WTC11 (cell line): ENCODE data around the gene EFNA5. TPM values are rescaled to one million over a fixed set of nuclear protein-coding genes. Genes with fewer than 3 reads are reported as not detected.

Experiments
- ATAC-seq: fragments of 200-7000 bp; cut with Tn5 transposase; 2 replicates; pipeline ENCODE4 v1.10.0; 2021; ENCODE audit warnings: mild to moderate bottlenecking, moderate library complexity
- CTCF ChIA-PET: fragments of 300-600 bp; sonication (Branson Sonifier 250); formaldehyde crosslinking; loops from one replicate; lab custom pipeline; 2021; ENCODE audit warnings: antibody characterized with exemption; lab: Charles Lee
- POLR2A ChIA-PET: fragments of 350-600 bp; sonication (Branson Sonifier 250); formaldehyde crosslinking; loops from one replicate; lab custom pipeline; 2021; ENCODE audit warnings: antibody characterized with exemption; lab: Charles Lee
- DNase-seq: peaks from one replicate; pipeline ENCODE4 v3.0.0; 2021; ENCODE audit warnings: low spot score
- H3K27ac Mint-ChIP-seq: 2 replicates; pipeline ENCODE4 v1.8.0; 2021; ENCODE audit warnings: mixed read lengths
- H3K27me3 Mint-ChIP-seq: 2 replicates; pipeline ENCODE4 v1.8.0; 2021; ENCODE audit warnings: low read depth, mild to moderate bottlenecking, moderate library complexity, mixed read lengths
- H3K36me3 Mint-ChIP-seq: 2 replicates; pipeline ENCODE4 v1.8.0; 2021; ENCODE audit warnings: mixed read lengths
- H3K4me1 Mint-ChIP-seq: 2 replicates; pipeline ENCODE4 v1.8.0; 2022; ENCODE audit warnings: mixed read lengths
- H3K4me3 Mint-ChIP-seq: 2 replicates; pipeline ENCODE4 v1.8.0; 2021; ENCODE audit warnings: mild to moderate bottlenecking, moderate library complexity, mixed read lengths
- H3K9me3 Mint-ChIP-seq: 2 replicates; pipeline ENCODE4 v1.8.0; 2021; ENCODE audit warnings: mixed read lengths
- CTCF ChIP-seq: fragments of 200-600 bp; IDR thresholded peaks from 2 replicates; pipeline ENCODE4 v1.8.0; 2022; ENCODE audit warnings: antibody characterized with exemption
- HMGXB4 ChIP-seq: sonication (generic); formaldehyde crosslinking; IDR thresholded peaks from 2 replicates; pipeline ENCODE4 v1.8.1; 2023; ENCODE audit warnings: mild to moderate bottlenecking, moderate library complexity, missing genetic modification reagents
- JUN ChIP-seq: sonication (generic); formaldehyde crosslinking; IDR thresholded peaks from 2 replicates; pipeline ENCODE4 v1.8.0; 2023; ENCODE audit warnings: mild to moderate bottlenecking, missing genetic modification reagents
- NFATC4 ChIP-seq: fragments of 250-450 bp; sonication (Bioruptor Pico); IDR thresholded peaks from 2 replicates; pipeline ENCODE4 v1.9.0; 2021; ENCODE audit warnings: mild to moderate bottlenecking
- TCF7 ChIP-seq: sonication (generic); formaldehyde crosslinking; IDR thresholded peaks from 2 replicates; pipeline ENCODE4 v1.8.0; 2022; ENCODE audit warnings: mild to moderate bottlenecking, low read depth, missing genetic modification reagents, moderate library complexity
- TP53 ChIP-seq: sonication (generic); formaldehyde crosslinking; IDR thresholded peaks from 2 replicates; pipeline ENCODE4 v1.8.1; 2023; ENCODE audit warnings: mild to moderate bottlenecking, missing genetic modification reagents
- ZNF512 ChIP-seq: sonication (generic); formaldehyde crosslinking; IDR thresholded peaks from 2 replicates; pipeline ENCODE4 v1.8.1; 2022; ENCODE audit warnings: missing genetic modification reagents, borderline replicate concordance
- total RNA-seq: library from RNA; stranded (reverse); gene quantifications from 3 replicates; pipeline ENCODE4 v1.2.3, GENCODE V29; 2021
- TF ChIP-seq, protein P1 (sequence below): sonication (generic); formaldehyde crosslinking; IDR thresholded peaks from 2 replicates; pipeline ENCODE4 v1.8.1; 2023; ENCODE audit warnings: mild to moderate bottlenecking, missing genetic modification reagents
- TF ChIP-seq, protein P2 (sequence below): sonication (generic); formaldehyde crosslinking; IDR thresholded peaks from 2 replicates; pipeline ENCODE4 v1.8.0; 2022; ENCODE audit warnings: missing genetic modification reagents

The EFNA5 gene
- total RNA-seq, 1 experiment from 2014 or later, result 17.4 TPM

- TF ChIP-seq, protein P1, sequence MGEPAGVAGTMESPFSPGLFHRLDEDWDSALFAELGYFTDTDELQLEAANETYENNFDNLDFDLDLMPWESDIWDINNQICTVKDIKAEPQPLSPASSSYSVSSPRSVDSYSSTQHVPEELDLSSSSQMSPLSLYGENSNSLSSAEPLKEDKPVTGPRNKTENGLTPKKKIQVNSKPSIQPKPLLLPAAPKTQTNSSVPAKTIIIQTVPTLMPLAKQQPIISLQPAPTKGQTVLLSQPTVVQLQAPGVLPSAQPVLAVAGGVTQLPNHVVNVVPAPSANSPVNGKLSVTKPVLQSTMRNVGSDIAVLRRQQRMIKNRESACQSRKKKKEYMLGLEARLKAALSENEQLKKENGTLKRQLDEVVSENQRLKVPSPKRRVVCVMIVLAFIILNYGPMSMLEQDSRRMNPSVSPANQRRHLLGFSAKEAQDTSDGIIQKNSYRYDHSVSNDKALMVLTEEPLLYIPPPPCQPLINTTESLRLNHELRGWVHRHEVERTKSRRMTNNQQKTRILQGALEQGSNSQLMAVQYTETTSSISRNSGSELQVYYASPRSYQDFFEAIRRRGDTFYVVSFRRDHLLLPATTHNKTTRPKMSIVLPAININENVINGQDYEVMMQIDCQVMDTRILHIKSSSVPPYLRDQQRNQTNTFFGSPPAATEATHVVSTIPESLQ (CRISPR knock-in tag), result no peak
- TF ChIP-seq JUN (CRISPR knock-in tag), result no peak
- TF ChIP-seq, protein P2, sequence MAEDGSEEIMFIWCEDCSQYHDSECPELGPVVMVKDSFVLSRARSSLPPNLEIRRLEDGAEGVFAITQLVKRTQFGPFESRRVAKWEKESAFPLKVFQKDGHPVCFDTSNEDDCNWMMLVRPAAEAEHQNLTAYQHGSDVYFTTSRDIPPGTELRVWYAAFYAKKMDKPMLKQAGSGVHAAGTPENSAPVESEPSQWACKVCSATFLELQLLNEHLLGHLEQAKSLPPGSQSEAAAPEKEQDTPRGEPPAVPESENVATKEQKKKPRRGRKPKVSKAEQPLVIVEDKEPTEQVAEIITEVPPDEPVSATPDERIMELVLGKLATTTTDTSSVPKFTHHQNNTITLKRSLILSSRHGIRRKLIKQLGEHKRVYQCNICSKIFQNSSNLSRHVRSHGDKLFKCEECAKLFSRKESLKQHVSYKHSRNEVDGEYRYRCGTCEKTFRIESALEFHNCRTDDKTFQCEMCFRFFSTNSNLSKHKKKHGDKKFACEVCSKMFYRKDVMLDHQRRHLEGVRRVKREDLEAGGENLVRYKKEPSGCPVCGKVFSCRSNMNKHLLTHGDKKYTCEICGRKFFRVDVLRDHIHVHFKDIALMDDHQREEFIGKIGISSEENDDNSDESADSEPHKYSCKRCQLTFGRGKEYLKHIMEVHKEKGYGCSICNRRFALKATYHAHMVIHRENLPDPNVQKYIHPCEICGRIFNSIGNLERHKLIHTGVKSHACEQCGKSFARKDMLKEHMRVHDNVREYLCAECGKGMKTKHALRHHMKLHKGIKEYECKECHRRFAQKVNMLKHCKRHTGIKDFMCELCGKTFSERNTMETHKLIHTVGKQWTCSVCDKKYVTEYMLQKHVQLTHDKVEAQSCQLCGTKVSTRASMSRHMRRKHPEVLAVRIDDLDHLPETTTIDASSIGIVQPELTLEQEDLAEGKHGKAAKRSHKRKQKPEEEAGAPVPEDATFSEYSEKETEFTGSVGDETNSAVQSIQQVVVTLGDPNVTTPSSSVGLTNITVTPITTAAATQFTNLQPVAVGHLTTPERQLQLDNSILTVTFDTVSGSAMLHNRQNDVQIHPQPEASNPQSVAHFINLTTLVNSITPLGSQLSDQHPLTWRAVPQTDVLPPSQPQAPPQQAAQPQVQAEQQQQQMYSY (CRISPR knock-in tag), result no peak
Observed at GRCh38 chr5:107675201-107675600, 4.5 kb upstream of the EFNA5 start (continued).

DNA sequence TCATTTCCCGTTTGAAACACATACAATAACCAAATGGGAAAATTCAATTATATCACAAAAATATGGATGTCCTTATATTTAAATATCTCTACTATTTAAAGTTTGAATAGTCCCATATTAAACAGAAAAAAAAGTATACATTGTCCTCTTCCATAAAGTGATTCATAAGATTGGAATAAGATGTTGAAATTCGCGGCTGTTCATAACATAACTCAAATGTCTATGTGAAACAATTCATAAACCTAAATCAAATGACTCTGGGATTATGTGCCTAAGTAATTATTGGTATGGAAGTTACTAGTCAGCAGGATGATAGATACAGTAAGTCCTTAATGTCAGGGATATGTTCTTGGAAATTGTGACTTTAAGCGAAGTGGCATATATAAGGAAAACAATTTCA lies 3.9 kb upstream of the EFNA5 start:
- no peak overlapping the region for H3K27ac Mint-ChIP-seq
- no peaks in the 10 kb centered on the region for H3K9me3 Mint-ChIP-seq
- H3K27me3 Mint-ChIP-seq, result peaks cover 13% of the 10 kb centered on the region
- POLR2A ChIA-PET, result no interaction called here
- ATAC-seq (no peak), DNase-seq (no peak)
- CTCF ChIA-PET, result interaction anchor here (0.9 to 1.8 kb wide), 3 partner anchors 102 to 427 kb away, joined by 3 to 5 read pairs (median 4); no protein-coding TSS in a partner anchor
- H3K4me3 Mint-ChIP-seq, result no peak overlapping the region
- peaks cover 23% of the 10 kb centered on the region for H3K4me1 Mint-ChIP-seq
- TF ChIP-seq NFATC4 (CRISPR knock-in tag), result no peak
- TF ChIP-seq TCF7 (CRISPR knock-in tag), result no peak
- no peaks in the 10 kb centered on the region for H3K36me3 Mint-ChIP-seq

DNA sequence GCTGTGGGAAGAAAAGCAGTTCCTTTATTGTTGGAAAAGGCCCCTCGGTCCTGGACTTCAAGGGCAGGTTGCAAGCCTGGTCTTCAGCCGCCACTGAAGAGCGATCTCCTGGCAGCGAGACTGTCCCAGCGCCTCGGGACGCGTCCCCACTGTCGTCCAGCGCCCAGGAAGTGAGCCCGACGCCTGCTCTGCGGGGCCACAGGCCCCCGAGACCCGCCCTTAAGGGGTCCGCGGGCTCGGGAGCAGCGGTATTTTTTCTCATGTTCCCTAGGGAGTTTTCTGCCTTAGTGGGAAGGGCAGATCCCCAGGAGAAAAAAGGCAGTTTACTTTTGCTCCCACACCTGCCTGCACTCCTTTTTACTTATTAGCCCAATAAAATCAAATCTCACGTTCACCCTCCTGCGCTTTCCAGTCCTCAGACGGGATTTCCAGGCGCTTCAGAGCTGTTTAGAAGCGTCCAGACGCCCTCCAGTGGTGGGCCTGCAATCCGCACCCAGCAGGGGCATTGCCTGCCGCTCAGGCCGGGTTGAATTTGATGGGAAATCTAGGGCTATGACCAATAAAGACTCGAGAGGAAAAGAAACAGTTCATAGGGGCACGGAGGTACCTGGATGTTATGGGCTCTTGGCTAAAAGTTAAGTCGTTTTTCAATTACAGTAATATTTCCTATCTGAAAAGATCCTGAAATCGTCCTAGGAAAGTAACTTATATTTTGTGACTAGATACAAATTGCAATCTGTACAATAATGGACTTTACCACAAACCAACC lies 2.8 kb upstream of the EFNA5 start:
- H3K27ac Mint-ChIP-seq, result no peak overlapping the region
- no peaks in the 10 kb centered on the region for H3K9me3 Mint-ChIP-seq
- peak; percentile 94 for DNase-seq
- ATAC-seq, result peak; percentile 19
- ChIA-PET POLR2A (no interaction called here), CTCF (interaction anchor here (1.0 to 1.8 kb wide), 5 partner anchors 18 to 425 kb away, joined by 3 to 6 read pairs (median 4); no protein-coding TSS in a partner anchor)
- H3K36me3 Mint-ChIP-seq, result no peaks in the 10 kb centered on the region
- peaks cover 27% of the 10 kb centered on the region for H3K4me1 Mint-ChIP-seq
- H3K27me3 Mint-ChIP-seq, result peaks cover 24% of the 10 kb centered on the region
- TF ChIP-seq ZNF512 (CRISPR knock-in tag) (no peak), CTCF (peak; percentile 92), TP53 (CRISPR knock-in tag) (no peak), HMGXB4 (CRISPR knock-in tag) (peak; percentile 5; the same call in 1 of the 2 replicates)
- TF ChIP-seq, all 79 proteins: peak for 2
- H3K4me3 Mint-ChIP-seq, result peak overlapping the region; percentile 92
